HG03159 (cell line): ENCODE measurements around the gene ZNF274.
"Not testable (repeated sequence)": the region's sequence is repeated elsewhere in the genome, so short reads cannot be mapped to it uniquely, and the experiment has no call there.

Experiments used
- ATAC-seq: cut with Tn5 transposase; IDR thresholded peaks from one replicate; pipeline ENCODE4 v1.9.1; 2021; ENCODE audit warnings: mild to moderate bottlenecking, moderate library complexity; ENCODE audit not compliant: unreplicated experiment

ZNF274 gene

DNA sequence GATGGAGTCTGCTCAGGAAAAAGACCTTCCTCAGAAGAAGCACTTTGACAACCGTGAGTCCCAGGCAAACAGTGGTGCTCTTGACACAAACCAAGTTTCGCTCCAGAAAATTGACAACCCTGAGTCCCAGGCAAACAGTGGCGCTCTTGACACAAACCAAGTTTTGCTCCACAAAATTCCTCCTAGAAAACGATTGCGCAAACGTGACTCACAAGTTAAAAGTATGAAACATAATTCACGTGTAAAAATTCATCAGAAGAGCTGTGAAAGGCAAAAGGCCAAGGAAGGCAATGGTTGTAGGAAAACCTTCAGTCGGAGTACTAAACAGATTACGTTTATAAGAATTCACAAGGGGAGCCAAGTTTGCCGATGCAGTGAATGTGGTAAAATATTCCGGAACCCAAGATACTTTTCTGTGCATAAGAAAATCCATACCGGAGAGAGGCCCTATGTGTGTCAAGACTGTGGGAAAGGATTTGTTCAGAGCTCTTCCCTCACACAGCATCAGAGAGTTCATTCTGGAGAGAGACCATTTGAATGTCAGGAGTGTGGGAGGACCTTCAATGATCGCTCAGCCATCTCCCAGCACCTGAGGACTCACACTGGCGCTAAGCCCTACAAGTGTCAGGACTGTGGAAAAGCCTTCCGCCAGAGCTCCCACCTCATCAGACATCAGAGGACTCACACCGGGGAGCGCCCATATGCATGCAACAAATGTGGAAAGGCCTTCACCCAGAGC is 29.6 kb downstream of the ZNF274 start:
- ATAC-seq = no peak

DNA sequence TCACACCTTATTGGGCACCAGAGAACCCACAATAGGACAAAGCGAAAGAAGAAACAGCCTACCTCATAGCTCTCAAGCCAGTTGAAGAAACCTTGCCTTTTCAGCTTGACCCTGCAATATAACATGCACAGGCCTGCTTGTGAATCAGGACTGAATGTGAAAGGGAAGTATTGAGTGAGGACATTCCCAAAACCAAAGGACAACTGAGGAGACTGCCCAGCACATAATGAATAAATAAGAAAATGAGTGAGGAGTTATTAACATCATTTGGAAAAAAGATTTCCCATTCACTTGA is 30.2 kb downstream of the ZNF274 start:
- no peak for ATAC-seq

DNA sequence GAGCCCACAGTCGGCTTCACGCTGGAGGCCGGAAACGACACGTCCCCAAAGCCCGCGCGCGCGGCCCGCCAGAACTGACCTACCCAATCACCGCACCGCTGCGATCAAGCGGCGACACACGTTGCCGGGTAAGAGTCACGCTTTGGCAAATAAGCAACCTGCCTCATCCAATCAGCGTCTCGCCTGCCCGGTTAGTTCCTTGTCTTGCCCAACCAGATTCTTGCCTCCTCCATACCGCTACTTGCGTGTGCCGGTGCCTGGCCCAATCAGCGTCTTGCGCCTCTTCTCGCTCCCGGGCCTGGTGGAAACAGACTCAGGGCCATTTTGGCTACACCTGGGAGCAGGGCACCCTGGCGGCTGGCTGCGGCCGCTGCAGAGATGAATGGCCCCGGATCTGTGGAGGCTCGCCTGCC is 34.2 kb downstream of the ZNF274 start:
- no peak for ATAC-seq

DNA sequence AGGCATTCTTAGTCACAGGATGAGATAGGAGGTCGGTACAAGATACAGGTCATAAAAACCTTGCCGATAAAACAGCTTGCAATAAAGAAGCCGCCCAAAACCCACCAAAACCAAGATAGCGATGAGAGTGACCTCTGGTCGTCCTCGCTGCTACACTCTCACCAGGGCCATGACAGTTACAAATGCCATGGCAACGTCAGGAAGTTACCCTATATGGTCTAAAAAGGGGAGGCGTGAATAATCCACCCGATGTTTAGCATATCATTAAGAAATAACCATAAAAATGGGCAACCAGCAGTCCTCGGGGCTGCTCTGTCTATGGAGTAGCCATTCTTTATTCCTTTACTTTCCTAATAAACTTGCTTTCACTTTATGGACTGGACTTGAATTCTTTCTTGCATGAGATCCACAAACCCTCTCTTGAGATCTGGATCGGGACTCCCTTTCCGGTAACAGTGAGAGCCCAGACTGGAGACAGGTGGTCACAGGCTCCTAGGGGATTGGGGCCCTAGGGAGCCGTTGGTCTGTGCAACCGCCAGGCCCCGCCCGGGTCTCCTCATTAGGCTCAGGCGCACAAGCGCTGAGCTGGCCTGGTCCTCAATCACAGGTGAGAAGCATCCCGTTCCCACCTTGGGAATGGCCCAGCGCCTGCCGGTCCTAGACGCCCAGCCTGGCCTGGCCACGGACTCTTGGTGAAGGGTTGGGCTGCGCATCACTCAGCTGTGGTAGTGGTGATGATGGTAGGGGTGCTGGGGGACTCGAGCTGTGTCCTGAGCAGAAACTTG is 34.9 kb downstream of the ZNF274 start:
- ATAC-seq = no peak

DNA sequence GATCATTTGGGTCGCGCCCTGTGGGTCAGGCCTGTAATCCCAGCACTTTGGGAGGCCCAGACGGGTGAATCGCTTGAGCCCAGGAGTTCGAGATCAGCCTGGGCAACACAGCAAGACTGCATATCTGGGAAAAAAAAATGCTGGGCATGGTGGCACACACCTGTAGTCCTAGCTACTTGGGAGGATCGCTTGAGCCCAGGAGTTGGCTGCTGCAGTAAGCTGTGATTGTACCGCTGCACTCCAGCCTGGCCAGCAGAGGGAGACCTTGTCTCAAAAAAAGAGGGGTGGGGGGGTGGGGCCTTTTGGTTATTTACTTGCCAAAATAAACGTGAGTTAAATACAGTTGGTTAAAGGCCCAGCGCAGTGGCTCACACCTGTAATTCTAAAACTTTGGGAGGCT is 36.0 kb downstream of the ZNF274 start:
- ATAC-seq = no peak

DNA sequence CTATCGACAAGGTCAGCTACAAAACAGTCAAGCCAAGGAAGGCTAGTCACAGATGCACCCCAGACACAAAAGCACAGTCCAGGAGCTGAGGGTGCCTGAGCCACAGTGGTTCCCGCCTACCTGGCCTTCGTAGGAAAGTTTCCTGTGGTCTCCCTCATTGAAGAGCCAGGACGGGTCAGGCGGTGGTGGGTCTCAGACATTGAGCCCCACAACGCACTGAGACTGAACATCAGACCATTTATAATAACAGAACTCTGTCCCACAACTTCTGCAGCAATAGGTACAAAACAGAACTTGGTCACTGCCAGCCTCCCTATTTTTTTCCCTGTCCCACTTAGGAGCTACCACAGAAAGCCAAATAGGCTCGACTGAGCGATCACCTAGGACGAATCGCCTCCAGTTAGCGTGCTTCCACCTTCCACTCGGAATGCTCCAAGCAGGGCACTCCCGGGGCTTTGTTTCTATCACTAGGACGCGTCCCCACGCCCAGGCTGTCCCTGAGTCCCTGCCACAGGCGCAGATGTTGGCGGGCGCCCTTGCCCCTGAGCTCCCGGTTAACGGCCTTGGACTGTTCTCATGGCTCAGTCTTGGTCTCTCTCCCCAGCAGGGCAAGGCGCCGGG is 45.2 kb downstream of the ZNF274 start:
- peak; percentile 12 for ATAC-seq

DNA sequence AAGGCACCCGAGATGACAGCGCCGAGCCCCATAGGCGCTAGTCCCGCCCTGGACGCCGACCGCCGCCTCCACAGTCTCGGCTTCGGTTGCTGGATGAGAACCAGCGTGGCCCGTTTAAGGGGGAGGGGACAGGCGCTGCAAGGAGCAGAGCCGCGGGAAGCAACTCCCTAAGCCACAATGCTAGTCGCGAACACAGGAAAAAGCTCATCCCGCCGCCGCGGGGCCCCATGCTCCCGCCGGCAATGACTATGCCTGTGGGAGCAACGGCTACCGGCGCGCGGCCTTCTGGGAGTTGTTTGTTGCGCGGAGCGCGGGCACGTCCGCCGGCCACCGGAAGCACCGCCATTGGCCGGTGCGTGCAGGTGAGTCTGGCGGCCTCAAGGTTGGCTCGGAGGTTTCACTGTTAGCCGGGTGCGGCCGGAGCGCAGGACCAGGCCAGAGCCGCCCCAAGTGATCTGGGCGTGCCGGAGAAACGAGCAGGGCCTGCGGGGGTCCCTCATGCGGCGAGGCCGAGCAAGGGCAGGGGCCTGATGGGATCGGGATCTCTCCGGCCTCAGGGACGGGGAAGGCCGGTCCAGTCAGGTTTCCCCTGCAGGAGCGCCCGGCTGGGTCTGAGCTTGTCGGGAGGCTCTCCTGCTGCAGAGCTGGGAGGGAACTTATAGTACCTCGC is 45.9 kb downstream of the ZNF274 start, which contains the start of gene ZNF544:
ZNF544 (plus strand) TSS at position 330 of the 670 bp plus-strand sequence. CDS start 15,110 bp downstream, outside the sequence.
- peak; percentile 77 for ATAC-seq

DNA sequence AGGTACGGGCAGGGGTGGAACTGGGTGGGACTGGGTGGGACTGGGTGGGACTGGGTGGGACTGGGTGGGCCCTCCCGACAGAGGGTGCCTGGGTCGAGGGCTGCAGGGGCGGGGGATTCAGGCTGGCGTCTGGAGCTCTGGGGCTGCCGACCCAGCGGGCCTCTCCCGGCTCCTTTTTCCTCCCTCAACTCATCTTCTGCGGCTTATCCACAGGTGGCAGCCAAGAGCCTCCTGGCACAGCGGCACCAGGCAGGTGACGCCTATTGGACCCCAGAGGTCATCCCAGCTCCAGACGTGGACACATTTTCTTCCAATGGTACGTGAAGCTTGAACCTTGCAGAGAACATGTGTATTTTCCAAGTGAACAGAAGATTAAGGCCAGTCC is 46.4 kb downstream of the ZNF274 start:
- no peak for ATAC-seq

DNA sequence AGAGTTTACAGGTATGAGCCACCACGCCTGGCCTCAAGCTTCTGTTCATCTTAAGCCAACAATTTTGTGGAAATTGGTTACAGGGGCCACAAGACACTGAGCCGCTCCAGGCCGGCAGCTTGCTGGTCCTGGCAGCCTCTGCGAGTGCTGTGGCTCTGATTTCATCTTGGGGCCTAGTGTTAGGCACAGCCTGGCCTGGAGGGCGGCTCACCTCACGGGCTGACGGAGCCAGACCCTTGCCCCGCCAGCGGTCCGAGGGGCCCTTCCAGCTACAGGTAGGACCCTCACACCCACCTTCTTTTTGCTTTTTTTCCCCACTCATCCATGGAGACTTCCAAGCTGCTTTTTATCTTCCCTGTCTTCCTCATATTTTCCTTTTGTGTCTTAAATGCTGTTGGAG is 54.5 kb downstream of the ZNF274 start:
- ATAC-seq = no peak

DNA sequence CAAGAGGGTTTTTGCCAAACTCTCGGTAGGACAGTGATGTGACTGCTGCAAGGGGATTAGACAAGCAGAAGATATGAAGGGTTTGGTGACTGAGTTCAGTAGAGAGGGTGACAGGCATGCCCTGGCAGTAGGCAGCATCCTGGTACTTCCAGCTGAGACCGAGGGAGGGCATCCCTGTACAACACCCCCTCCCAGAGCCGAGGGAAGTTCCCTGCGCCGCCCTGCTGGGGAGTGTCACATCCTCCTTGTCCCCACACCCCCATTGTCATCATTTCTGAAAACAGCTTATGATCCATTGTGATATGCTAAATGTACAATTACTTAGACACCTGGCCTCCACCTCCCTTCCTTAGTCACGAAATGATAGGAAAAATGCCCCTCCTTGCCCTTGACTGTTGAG is 60.5 kb downstream of the ZNF274 start:
- ATAC-seq = no peak

DNA sequence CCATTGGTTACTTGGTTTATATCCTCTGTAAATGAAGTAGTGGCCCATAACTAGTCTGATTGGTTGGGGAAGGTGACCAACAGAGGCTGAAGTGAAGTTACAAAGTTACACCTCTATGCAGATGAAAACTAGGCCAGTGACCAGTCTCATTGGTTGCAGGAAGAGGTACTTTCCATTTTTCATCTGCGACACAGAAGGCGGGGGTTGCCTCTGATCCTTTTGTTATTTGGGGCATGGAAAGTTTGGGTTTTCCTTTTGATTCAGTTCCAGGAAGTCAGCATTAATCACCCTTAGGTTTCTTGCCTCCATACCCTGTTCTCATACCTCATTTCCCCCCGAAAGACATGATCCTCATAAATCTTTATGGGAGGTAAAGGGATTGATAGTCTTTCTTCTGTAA is 66.0 kb downstream of the ZNF274 start:
- no peak for ATAC-seq

DNA sequence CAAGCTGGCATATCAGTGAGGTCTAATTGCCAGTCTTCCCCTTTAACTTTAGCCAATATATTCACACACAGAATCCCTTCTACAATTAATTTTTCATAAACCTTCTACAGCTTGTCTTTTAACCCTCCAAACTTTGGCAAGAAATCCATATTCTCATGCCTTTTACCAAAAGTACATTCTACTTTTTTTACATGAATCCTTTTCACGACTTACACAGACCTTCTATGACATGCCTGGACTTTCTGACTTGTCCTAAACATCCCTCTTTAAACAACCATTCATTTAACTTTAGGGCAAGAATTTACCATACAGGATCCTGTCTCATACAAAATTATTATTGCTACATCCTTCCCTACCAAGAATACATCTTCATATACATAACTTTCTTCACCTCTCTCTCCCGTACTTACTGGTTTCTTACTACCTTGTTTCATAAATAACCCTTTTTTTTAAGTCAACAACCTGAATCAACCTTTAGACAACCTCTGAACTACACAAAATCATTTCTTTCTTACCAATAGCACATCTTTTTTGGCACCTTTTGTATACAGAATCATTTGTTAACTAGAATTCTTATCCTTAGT is 69.3 kb downstream of the ZNF274 start:
- ATAC-seq = no peak

DNA sequence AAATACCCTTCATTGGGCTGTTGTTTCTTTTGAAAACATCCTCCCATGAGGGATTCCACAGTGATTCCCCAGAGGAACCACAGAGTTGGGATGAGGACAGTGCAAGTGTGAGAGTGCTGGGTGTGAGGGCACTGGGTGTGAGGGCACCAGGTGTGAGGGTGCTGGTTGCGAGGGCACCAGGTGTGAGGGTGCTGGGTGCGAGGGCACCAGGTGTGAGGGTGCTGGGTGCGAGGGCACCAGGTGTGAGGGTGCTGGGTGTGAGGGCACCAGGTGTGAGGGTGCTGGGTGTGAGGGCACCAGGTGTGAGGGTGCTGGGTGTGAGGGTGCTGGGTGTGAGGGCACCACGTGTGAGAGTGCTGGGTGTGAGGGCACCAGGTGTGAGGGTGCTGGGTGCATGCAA is 75.4 kb downstream of the ZNF274 start:
- not testable (repeated sequence) for ATAC-seq

DNA sequence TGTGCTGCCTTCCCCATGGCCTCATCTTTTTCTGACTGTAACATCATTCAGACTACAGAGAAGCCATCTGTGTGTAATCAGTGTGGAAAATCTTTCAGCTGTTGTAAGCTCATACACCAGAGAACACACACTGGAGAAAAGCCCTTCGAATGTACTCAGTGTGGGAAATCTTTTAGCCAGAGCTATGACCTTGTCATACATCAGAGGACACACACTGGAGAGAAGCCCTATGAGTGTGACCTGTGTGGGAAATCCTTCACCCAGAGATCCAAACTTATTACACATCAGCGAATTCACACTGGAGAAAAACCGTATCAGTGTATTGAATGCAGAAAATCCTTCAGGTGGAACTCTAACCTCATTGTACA is 78.7 kb downstream of the ZNF274 start:
- ATAC-seq = no peak

DNA sequence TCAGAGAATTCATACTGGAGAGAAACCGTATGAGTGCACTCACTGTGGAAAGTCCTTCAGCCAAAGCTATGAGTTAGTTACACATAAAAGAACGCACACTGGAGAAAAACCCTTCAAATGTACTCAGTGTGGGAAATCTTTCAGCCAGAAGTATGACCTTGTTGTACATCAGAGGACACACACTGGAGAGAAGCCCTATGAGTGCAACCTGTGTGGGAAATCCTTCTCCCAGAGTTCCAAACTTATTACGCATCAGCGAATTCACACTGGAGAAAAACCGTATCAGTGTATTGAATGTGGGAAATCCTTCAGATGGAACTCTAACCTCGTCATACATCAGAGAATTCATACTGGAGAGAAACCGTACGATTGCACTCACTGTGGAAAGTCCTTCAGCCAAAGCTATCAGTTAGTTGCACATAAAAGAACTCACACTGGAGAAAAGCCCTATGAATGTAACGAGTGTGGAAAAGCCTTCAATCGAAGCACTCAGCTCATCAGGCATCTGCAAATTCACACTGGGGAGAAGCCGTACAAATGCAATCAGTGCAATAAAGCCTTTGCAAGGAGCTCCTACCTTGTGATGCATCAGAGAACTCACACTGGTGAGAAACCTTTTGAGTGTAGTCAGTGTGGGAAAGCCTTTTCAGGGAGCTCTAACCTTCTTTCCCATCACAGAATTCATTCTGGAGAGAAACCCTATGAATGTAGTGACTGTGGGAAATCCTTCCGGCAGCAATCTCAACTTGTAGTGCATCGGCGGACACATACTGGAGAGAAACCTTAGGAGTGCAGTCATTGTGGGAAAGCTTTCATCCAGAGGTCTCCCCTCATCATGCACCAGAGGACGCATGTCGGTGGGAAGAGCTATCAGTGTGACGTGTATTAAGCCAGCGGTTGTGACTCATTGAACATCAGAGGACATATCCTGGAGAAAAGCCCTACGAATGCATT is 79.4 kb downstream of the ZNF274 start:
- ATAC-seq = no peak

DNA sequence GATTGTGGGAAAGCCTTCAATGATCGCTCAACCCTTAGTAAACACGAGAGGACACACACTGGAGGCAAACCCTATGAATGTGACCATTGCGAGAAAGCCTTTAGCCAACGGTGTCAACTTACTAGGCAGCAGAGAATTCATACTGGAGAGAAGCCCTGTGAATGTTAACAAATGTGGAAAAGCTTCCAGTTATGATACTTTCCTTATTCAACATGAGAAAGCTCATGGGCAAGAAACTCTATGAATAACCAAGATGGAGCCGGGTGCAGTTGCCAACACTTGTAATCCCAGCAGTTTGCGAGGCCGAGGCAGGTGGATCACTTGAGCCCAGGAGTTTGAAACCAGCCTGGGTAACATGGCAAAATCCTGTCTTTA is 80.0 kb downstream of the ZNF274 start:
- ATAC-seq = no peak
